GM12878 (cell line): ENCODE data around the gene CEP131. TPM values are rescaled to one million over a fixed set of nuclear protein-coding genes. Genes with fewer than 3 reads are reported as not detected.

Experiments used
- ATAC-seq: fragments of 200-7000 bp; cut with Tn5 transposase; 3 replicates; pipeline ENCODE4 v1.9.1; 2020; ENCODE audit warnings: mild to moderate bottlenecking, moderate library complexity
- BruUV-seq: library from RNA; stranded (reverse); fragments of 400-500 nt; replicated peaks from 2 replicates; lab custom pipeline; 2021; lab: Mats Ljungman, UMichigan
- CTCF ChIA-PET: fragments of 300-600 bp; sonication (Branson Sonifier 250); formaldehyde crosslinking; extraction: SDS; loops from one replicate; lab custom pipeline; 2021; ENCODE audit warnings: inconsistent platforms; lab: Yijun Ruan, JAX
- POLR2A ChIA-PET: fragments of 350-600 bp; formaldehyde crosslinking; extraction: SDS; loops from one replicate; lab custom pipeline; 2021; ENCODE audit warnings: inconsistent platforms; lab: Charles Lee
- RAD21 ChIA-PET: fragments of 300-600 bp; sonication (Branson Sonifier 250); formaldehyde crosslinking; loops from one replicate; lab custom pipeline; 2023; ENCODE audit warnings: antibody characterized with exemption; ENCODE audit not compliant: unreplicated experiment; lab: Charles Lee
- SMC1A ChIA-PET: fragments of 300-600 bp; sonication (Branson Sonifier 250); formaldehyde crosslinking; loops from one replicate; lab custom pipeline; 2023; ENCODE audit not compliant: unreplicated experiment, uncharacterized antibody; lab: Charles Lee
- DNase-seq: peaks from one replicate; pipeline ENCODE4 v3.0.0-alpha.2; 2011; ENCODE audit warnings: low read depth, low spot score
- FAIRE-seq: peaks from 3 replicates; lab custom pipeline; 2011; peaks lifted over from hg19 to GRCh38; lab: Jason Lieb, UNC
- H2AFZ ChIP-seq: 2 replicates; pipeline ENCODE4 v1.6.0; 2011; ENCODE audit warnings: low read depth, low read length, control low read depth; ENCODE audit not compliant: control insufficient read depth
- H3K27ac ChIP-seq: 2 replicates; pipeline ENCODE4 v1.5.1; 2011; ENCODE audit warnings: control low read depth; ENCODE audit not compliant: control insufficient read depth, insufficient read depth
- H3K27me3 ChIP-seq, 2 experiments: replicated peaks in 1 of 2; 2 replicates each; pipeline versions ENCODE4 v1.6.0 to v1.6.1; 2011; ENCODE audit warnings: low read length in 1 of 2; ENCODE audit not compliant: control insufficient read depth in 2 of 2, insufficient read depth in 2 of 2
- H3K36me3 ChIP-seq, 2 experiments: 2 replicates each; pipeline ENCODE4 v1.5.1; 2011; ENCODE audit warnings: low read length in 1 of 2; ENCODE audit not compliant: control insufficient read depth in 2 of 2, insufficient read depth in 2 of 2
- H3K4me1 ChIP-seq: 2 replicates; pipeline ENCODE4 v1.6.1; 2011; ENCODE audit warnings: mild to moderate bottlenecking, low read length, moderate library complexity, mixed read lengths; ENCODE audit not compliant: control insufficient read depth, insufficient read depth
- H3K4me2 ChIP-seq: 2 replicates; pipeline ENCODE4 v1.6.0; 2011; ENCODE audit warnings: control low read depth; ENCODE audit not compliant: control insufficient read depth, insufficient read depth
- H3K4me3 ChIP-seq: fragments of 200-600 bp; sonication (generic); 2 replicates; pipeline ENCODE4 v1.5.1; 2016
- H3K79me2 ChIP-seq: 2 replicates; pipeline ENCODE4 v1.6.0; 2011; ENCODE audit warnings: low read length; ENCODE audit not compliant: control insufficient read depth, insufficient read depth
- H3K9ac ChIP-seq: 2 replicates; pipeline ENCODE4 v1.8.0; 2011; ENCODE audit warnings: low read length, control low read depth, mixed read lengths; ENCODE audit not compliant: control insufficient read depth, insufficient read depth
- H3K9me3 ChIP-seq: replicated peaks from 3 replicates; pipeline ENCODE4 v1.5.1; 2011; ENCODE audit warnings: mild to moderate bottlenecking, low read length; ENCODE audit not compliant: control insufficient read depth, insufficient read depth
- H4K20me1 ChIP-seq: 2 replicates; pipeline ENCODE4 v1.6.0; 2011; ENCODE audit not compliant: control insufficient read depth, insufficient read depth
- BCL3 ChIP-seq: IDR thresholded peaks from 2 replicates; pipeline ENCODE4 v1.6.1; 2011; ENCODE audit warnings: borderline replicate concordance, low read depth, mild to moderate bottlenecking, moderate library complexity, low read length; ENCODE audit not compliant: insufficient read depth, poor library complexity, severe bottlenecking
- ETV6 ChIP-seq, 2 experiments: fragments of 450-650 bp in 1 of 2; IDR thresholded peaks in 1 of 2; conservative IDR thresholded peaks in 1 of 2; 2 replicates each; pipeline ENCODE4 v1.6.1; 2014; ENCODE audit warnings: antibody characterized with exemption in 1 of 2, borderline replicate concordance in 1 of 2, low read depth in 1 of 2, mild to moderate bottlenecking in 1 of 2, moderate library complexity in 1 of 2
- FOXM1 ChIP-seq: IDR thresholded peaks from 2 replicates; pipeline ENCODE4 v1.6.1; 2012; ENCODE audit warnings: low read depth, mild to moderate bottlenecking, inconsistent platforms, low read length, moderate library complexity
- GABPA ChIP-seq: IDR thresholded peaks from 2 replicates; pipeline ENCODE4 v1.6.1; 2014; ENCODE audit warnings: antibody characterized with exemption, low read depth, mild to moderate bottlenecking, inconsistent platforms
- HCFC1 ChIP-seq: fragments of 150-350 bp; IDR thresholded peaks from 2 replicates; pipeline ENCODE4 v1.6.1; 2014; ENCODE audit warnings: low read length
- HSF1 ChIP-seq: fragments of 150-350 bp; IDR thresholded peaks from 2 replicates; pipeline ENCODE4 v1.6.1; 2014; ENCODE audit warnings: mild to moderate bottlenecking, low read depth, low read length
- KAT2A ChIP-seq: conservative IDR thresholded peaks from 2 replicates; pipeline ENCODE4 v1.6.1; 2011; ENCODE audit warnings: low read depth, low read length; ENCODE audit not compliant: control insufficient read depth
- MYC ChIP-seq: IDR thresholded peaks from 2 replicates; pipeline ENCODE4 v1.6.1; 2011; ENCODE audit warnings: mild to moderate bottlenecking, low read length, moderate library complexity, inconsistent platforms; ENCODE audit not compliant: insufficient read depth, insufficient replicate concordance, insufficient read length, severe bottlenecking
- PBX3 ChIP-seq: IDR thresholded peaks from 2 replicates; pipeline ENCODE4 v1.6.1; 2011; ENCODE audit warnings: mild to moderate bottlenecking, low read depth, low read length, moderate library complexity; ENCODE audit not compliant: insufficient replicate concordance
- REST ChIP-seq: IDR thresholded peaks from 2 replicates; pipeline ENCODE4 v1.6.1; 2012; ENCODE audit warnings: mild to moderate bottlenecking, low read depth, low read length
- SREBF2 ChIP-seq: IDR thresholded peaks from 2 replicates; pipeline ENCODE4 v1.6.1; 2012; ENCODE audit warnings: mild to moderate bottlenecking, low read length
- SUZ12 ChIP-seq: fragments of 200-600 bp; sonication (generic); IDR thresholded peaks from one replicate; pipeline ENCODE4 v1.6.1; 2018; ENCODE audit warnings: antibody characterized with exemption, mild to moderate bottlenecking; ENCODE audit not compliant: unreplicated experiment
- WGBS: methylation state at CpG from one replicate; pipeline ENCODE4 v1.1.6; 2016; ENCODE audit warnings: low lambda C conversion rate; ENCODE audit not compliant: insufficient replicate concordance, insufficient coverage; ENCODE audit errors: missing lambda C conversion rate; 5-methylcytosine and 5-hydroxymethylcytosine counted together
- in situ Hi-C: fragments of 300-500 bp; cut with MboI; formaldehyde crosslinking; loops from 9 replicates; pipeline ENCODE4 v1.14.3; 2018; ENCODE audit warnings: mixed read lengths
- intact Hi-C: fragments of 100-400 bp; cut with micrococcal nuclease; formaldehyde crosslinking; loops from one replicate; pipeline ENCODE4 v1.14.2; 2022; ENCODE audit not compliant: unreplicated experiment
- polyA plus RNA-seq, 11 experiments: library from polyadenylated mRNA; depleted of rRNA in 4 of 11; unstranded in 6 of 11; stranded (reverse) in 5 of 11; fragments of >200 nt; fragmentation: Nextera tagmentation in 4 of 11; fragmentation: Illumina TruSeq in 1 of 11; extraction: Ambion mirVana in 4 of 11; extraction: Trizol in 1 of 11; gene quantifications; 1 replicate in 1 of 11; 2 replicates in 10 of 11; pipeline versions ENCODE4 v1.2.1 to v1.2.3, GENCODE V29; 2011 to 2016; ENCODE audit warnings: inconsistent platforms in 2 of 11, missing spikeins in 2 of 11, low read depth in 1 of 11
- total RNA-seq, 4 experiments: library from RNA; depleted of rRNA in 3 of 4; stranded (reverse); fragments of >200 nt in 3 of 4; fragmentation: Illumina TruSeq in 1 of 4; extraction: Trizol in 1 of 4; gene quantifications; 2 replicates each; pipeline versions ENCODE4 v1.2.1 to v1.2.3, GENCODE V29; 2013 to 2021
- TF ChIP-seq, protein P1 (sequence below): fragments of 450-650 bp; IDR thresholded peaks from 2 replicates; pipeline ENCODE4 v1.6.1; 2016; ENCODE audit warnings: mild to moderate bottlenecking

CEP131 gene
- total and polyA plus RNA-seq, 10 of the 15 experiments (the other 5 are each of a cell fraction or from before 2014, with no cell fraction given) = 0.05 to 17.3 (median 6.7) TPM

- WGBS = 94% methylated on average over 14 of the region's 15 CpGs
- in situ Hi-C loops (no loop called here), intact Hi-C loops (loop anchor here (1.0 to 10.0 kb wide), 3 partner anchors 231 to 349 kb away; partner anchors contain the start of gene ACTG1)
- FAIRE-seq (no peak), DNase-seq (no peak), ATAC-seq (no peak)
- RAD21 ChIA-PET = interaction anchor here (1.0 to 3.0 kb wide), 3 partner anchors 69 to 350 kb away, joined by 3 to 27 read pairs (median 3); no protein-coding TSS in a partner anchor
- SMC1A ChIA-PET = interaction anchor here (0.5 to 1.5 kb wide), 4 partner anchors 32 to 345 kb away, joined by 3 to 12 read pairs (median 4); no protein-coding TSS in a partner anchor
- Histone ChIP-seq H3K27ac (no peak overlapping the region), H2AFZ (no peak overlapping the region), H3K4me1 (no peaks in the 10 kb centered on the region), H3K79me2 (no peaks in the 10 kb centered on the region), H3K27me3 (no peaks in the 10 kb centered on the region), H3K9ac (no peak overlapping the region), H3K9me3 (no peaks in the 10 kb centered on the region), H4K20me1 (no peaks in the 10 kb centered on the region), H3K4me2 (no peak overlapping the region), H3K36me3 (peaks cover 2% of the 10 kb centered on the region in 2 experiments; a peak in 3 of 4 replicates), H3K4me3 (no peak overlapping the region)
- CTCF ChIA-PET = interaction anchor here (0.6 to 3.4 kb wide), 13 partner anchors 14 to 834 kb away, joined by 3 to 44 read pairs (median 3); partner anchors contain the start of genes CEP131, NDUFAF8 and TEPSIN
- no TSS peak for BruUV-seq
- POLR2A ChIA-PET = no interaction called here
- TF ChIP-seq KAT2A (no peak), HSF1 (no peak), REST (no peak), FOXM1 (no peak), GABPA (no peak), PBX3 (no peak), SREBF2 (no peak), ETV6 (conservative IDR thresholded peaks at IDR 0.05 in 1 of 2, IDR thresholded peaks at IDR 0.05 in 1 of 2; ENCODE audit: borderline replicate concordance in 1 of 2, low read depth in 1 of 2) (no peak), SUZ12 (no peak), BCL3 (no peak), HCFC1 (no peak), MYC (no peak)
- TF ChIP-seq, protein P1, sequence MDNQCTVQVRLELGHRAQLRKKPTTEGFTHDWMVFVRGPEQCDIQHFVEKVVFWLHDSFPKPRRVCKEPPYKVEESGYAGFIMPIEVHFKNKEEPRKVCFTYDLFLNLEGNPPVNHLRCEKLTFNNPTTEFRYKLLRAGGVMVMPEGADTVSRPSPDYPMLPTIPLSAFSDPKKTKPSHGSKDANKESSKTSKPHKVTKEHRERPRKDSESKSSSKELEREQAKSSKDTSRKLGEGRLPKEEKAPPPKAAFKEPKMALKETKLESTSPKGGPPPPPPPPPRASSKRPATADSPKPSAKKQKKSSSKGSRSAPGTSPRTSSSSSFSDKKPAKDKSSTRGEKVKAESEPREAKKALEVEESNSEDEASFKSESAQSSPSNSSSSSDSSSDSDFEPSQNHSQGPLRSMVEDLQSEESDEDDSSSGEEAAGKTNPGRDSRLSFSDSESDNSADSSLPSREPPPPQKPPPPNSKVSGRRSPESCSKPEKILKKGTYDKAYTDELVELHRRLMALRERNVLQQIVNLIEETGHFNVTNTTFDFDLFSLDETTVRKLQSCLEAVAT = no peak
Measured at GRCh38 chr17:81252987-81253329, 30.2 kb upstream of the CEP131 start.
